GM18868 (cell line): Measurements from ENCODE around the gene ZDHHC19.
"Not testable (repeated sequence)": the region's sequence is repeated elsewhere in the genome, so short reads cannot be mapped to it uniquely, and the experiment has no call there.

ENCODE experiments used
- ATAC-seq: cut with Tn5 transposase; IDR thresholded peaks from one replicate; pipeline ENCODE4 v1.9.1; 2021; ENCODE audit warnings: mild to moderate bottlenecking, moderate library complexity; ENCODE audit not compliant: unreplicated experiment

The ZDHHC19 gene

DNA sequence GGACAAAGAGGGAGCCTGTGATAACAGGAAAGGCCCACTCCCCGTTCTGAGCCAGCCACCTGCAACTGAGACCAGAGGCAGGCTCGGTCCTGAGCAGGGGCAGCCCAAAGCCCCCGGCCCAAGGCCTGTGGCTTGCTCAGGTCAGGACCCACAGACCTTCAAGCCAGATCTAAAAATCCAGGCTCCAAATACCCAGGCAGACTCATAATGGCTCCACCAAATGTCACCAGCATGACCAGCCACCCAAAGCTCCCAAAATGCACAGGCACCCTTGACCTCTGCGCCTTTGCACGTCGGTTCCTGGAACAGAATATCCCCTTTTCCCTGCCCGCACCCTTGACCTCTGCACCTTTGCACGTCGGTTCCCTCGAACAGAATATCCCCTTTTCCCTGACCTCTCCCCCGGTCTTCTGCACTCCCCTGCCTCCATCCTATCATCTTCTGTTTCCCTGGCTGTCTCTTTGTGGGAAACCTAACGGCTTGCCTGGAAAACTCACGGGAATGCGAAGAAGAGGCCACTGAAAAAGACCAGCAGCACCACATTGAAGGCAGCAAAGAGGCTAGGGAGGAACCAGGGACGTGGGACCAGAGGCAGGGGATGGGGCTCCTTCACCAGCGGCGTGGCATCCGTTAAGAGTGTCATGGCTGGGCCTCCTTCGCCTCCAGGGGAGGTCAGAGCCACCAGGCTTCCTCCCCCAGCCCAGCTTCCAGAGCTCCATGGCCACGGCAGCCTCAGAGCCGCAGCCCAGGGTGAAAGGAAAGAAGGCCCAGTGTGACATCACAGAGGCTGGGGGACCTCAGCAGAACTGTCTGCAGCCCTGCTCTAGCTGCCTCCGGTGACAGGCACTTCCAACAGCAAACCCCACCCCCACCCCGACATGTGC lies at the start of gene ZDHHC19:
ZDHHC19 (minus strand) TSS at position 728 of the 884 bp plus-strand sequence; CDS start at position 643, 85 bp downstream.
- no peak for ATAC-seq

GRCh38 chr3:196260784-196261183 lies 49.6 kb upstream of the ZDHHC19 start:
- no peak for ATAC-seq

GRCh38 chr3:196255776-196256175 lies 44.6 kb upstream of the ZDHHC19 start:
- no peak for ATAC-seq

GRCh38 chr3:196254376-196255283 lies 43.4 kb upstream of the ZDHHC19 start:
- no peak for ATAC-seq

- ATAC-seq: no peak
These were observed 40.7 kb upstream of the ZDHHC19 start for GRCh38 chr3:196251918-196252317.

GRCh38 chr3:196246612-196247308 lies 35.6 kb upstream of the ZDHHC19 start:
- no peak for ATAC-seq

- not testable (repeated sequence) for ATAC-seq
These were observed 33.0 kb upstream of the ZDHHC19 start for GRCh38 chr3:196244166-196244565.

DNA sequence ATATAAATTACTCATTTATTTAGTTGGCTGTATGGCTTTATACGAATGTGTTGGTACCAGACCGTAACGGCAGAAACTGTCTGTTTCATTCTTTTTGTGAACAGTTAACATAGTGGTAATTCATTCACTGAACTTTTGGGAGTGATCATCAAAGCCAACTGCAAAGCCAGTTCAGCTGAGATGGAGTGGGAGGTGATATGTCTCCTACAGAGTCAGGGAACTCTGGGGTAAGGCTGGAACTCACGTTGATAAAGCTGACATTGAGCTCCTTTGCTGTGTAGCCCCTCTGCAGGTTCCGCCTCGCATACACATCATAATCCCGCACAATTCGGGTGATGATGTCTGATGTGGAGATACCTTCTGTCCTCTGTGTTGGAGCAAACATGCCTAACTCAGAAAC lies 30.5 kb upstream of the ZDHHC19 start:
- no peak for ATAC-seq

DNA sequence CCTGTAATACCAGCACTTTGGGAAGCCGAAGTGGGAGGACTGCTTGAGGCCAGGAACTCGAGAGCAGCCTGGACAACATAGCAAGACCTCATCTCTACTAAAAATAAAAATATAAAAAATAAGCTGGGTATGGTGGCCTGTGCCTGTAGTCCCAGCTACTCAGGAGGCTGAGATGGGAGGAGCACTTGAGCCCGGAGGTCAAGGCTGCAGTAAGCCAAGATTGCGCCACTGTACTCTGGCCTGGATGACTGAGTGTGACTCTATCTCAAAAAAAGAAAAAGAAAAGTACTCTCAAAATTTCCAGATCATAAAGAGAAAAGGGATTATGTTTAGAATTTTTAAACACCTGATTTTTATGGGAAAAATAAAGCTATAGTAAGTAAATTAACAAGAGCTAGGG lies 29.2 kb upstream of the ZDHHC19 start:
- ATAC-seq: no peak

- ATAC-seq: no peak
These were observed 27.7 kb upstream of the ZDHHC19 start for GRCh38 chr3:196238612-196239560.

GRCh38 chr3:196237203-196237602 lies 26.0 kb upstream of the ZDHHC19 start:
- ATAC-seq: no peak

DNA sequence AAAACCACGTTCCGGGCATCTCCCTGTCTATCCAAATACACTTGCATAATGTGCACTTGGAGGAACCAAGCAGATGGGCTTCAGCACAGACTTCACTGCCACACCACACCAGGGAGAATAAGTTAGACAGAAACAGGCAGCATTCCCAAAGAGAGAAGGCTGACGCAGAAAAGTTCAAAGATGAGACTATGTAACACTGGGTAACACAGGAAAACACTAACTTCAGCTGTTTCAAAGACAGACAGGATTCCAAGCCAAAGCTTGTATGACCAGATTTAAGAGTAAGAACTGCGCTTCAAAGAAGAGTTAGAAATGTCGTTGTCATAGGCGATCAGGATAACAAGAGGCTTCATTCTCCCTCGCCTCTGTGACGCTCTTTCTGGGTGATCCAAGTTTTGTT lies 25.0 kb upstream of the ZDHHC19 start:
- ATAC-seq: no peak

GRCh38 chr3:196235452-196236122 lies 24.4 kb upstream of the ZDHHC19 start:
- ATAC-seq: no peak

DNA sequence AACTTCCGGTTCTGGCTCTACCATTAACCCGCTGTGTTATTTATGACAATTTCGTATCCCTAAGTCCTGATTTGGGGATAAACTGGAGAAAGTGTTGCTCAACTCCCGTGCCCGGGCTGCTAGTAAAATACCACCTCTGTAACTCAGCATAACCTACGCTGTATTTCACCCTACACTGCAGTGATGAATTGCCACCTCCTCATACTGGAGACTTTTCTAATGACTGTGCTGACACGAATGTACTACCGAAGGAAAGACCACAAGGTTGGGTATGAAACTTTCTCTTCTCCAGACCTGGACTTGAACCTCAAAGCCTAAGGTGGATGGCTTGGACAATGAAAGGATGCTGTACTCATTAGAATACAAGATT lies 21.7 kb upstream of the ZDHHC19 start:
- peak; percentile 14 for ATAC-seq

- peak; percentile 53 for ATAC-seq
These were observed 21.1 kb upstream of the ZDHHC19 start for GRCh38 chr3:196232154-196232881.

DNA sequence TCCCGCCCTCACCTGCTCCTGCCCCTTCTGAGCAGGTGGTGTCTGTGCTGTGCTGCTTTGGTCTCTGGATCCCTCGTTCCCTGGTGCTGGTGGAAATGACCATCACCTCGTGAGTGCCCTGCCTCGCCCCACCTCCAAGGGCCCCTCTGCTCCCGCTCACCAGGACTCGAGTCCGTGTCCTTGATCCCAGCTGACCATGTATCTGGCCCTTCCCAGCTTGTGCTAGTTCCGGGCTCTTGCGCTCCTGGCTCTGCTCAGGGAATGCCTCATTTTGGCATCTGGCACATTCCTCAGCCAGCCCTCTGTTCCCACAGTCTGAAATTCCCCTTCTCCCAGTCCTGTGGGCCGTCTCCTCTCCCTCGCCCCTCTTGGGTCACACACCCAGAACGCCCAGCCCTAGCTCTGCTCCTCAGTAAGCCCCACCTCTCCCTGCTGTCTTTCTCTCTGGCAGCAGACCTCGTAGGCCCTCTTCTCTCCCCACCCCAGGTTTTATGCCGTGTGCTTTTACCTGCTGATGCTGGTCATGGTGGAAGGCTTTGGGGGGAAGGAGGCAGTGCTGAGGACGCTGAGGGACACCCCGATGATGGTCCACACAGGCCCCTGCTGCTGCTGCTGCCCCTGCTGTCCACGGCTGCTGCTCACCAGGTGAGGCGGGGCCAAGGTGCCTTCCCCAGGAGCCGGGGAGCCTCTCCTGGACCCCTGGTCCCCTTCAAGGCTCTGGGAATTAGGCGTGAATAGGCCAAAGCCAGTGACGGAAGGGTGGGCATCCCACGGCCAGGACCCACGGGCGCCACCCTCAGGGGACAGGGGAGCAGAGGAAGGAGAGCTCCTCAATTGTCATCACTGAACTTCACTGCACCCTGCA lies 16.7 kb upstream of the ZDHHC19 start:
- ATAC-seq: no peak

DNA sequence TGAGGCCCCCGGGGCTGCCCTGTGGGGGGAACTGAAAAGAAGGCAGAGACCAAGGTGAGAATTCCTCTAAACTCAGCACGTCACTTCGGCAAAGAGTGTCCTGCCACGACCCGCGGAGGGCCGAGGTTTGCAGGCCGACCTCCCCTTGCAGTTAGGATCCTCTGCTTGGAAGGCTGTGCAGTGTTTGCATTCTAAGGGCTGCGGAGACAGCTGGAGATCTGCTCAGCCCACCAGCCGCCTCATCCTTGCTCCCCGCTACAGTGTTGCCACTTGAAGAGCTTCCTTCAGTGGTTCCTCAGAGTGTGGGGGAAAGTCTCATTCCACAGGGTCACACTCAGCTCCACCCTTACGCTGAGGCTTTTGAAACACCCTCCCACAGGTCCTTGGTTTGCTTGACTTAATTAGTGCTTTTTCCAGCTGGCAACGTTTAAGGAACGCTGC lies 15.9 kb upstream of the ZDHHC19 start:
- ATAC-seq: no peak
